ENCODE results near the gene ADCYAP1R1.

Gene ADCYAP1R1

GRCh38 chr7:31067491-31067890, 15.4 kb downstream of the ADCYAP1R1 start:
- no peaks in the 10 kb centered on the region for H3K4me1 Mint-ChIP-seq (ENCODE audit: low read depth)
- DNase-seq (ENCODE audit: low spot score): no peak
- H3K36me3 Mint-ChIP-seq (ENCODE audit: low read depth): no peaks in the 10 kb centered on the region
- H3K9me3 Mint-ChIP-seq: no peaks in the 10 kb centered on the region
- H3K4me3 Mint-ChIP-seq: no peak overlapping the region
- no peak overlapping the region for H3K27ac Mint-ChIP-seq
- no peaks in the 10 kb centered on the region for H3K27me3 Mint-ChIP-seq (ENCODE audit: low read depth)

GRCh38 chr7:31068006-31068675, 16.0 kb downstream of the ADCYAP1R1 start:
- H3K4me3 Mint-ChIP-seq: no peak overlapping the region
- no peak for DNase-seq (ENCODE audit: low spot score)
- H3K4me1 Mint-ChIP-seq (ENCODE audit: low read depth): no peaks in the 10 kb centered on the region
- no peak overlapping the region for H3K27ac Mint-ChIP-seq
- H3K9me3 Mint-ChIP-seq: no peaks in the 10 kb centered on the region
- H3K27me3 Mint-ChIP-seq (ENCODE audit: low read depth): no peaks in the 10 kb centered on the region
- H3K36me3 Mint-ChIP-seq (ENCODE audit: low read depth): no peaks in the 10 kb centered on the region

GRCh38 chr7:31069860-31070555, 17.9 kb downstream of the ADCYAP1R1 start:
- H3K4me1 Mint-ChIP-seq (ENCODE audit: low read depth): no peaks in the 10 kb centered on the region
- H3K27me3 Mint-ChIP-seq (ENCODE audit: low read depth): no peaks in the 10 kb centered on the region
- H3K4me3 Mint-ChIP-seq: no peak overlapping the region
- H3K9me3 Mint-ChIP-seq: no peaks in the 10 kb centered on the region
- H3K27ac Mint-ChIP-seq: no peak overlapping the region
- H3K36me3 Mint-ChIP-seq (ENCODE audit: low read depth): no peaks in the 10 kb centered on the region
- DNase-seq (ENCODE audit: low spot score): no peak

GRCh38 chr7:31070991-31071644, 19.0 kb downstream of the ADCYAP1R1 start:
- Mint-ChIP-seq H3K27ac (no peak overlapping the region), H3K4me3 (no peak overlapping the region), H3K4me1 (ENCODE audit: low read depth) (no peaks in the 10 kb centered on the region), H3K27me3 (ENCODE audit: low read depth) (no peaks in the 10 kb centered on the region), H3K36me3 (ENCODE audit: low read depth) (no peaks in the 10 kb centered on the region), H3K9me3 (no peaks in the 10 kb centered on the region)
- DNase-seq (ENCODE audit: low spot score): no peak

GRCh38 chr7:31071645-31072029, 19.5 kb downstream of the ADCYAP1R1 start:
- H3K4me1 Mint-ChIP-seq (ENCODE audit: low read depth): no peaks in the 10 kb centered on the region

GRCh38 chr7:31073326-31074119, 21.4 kb downstream of the ADCYAP1R1 start:
- Mint-ChIP-seq H3K36me3 (ENCODE audit: low read depth) (no peaks in the 10 kb centered on the region), H3K27me3 (ENCODE audit: low read depth) (no peaks in the 10 kb centered on the region), H3K27ac (no peak overlapping the region), H3K4me3 (no peak overlapping the region), H3K4me1 (ENCODE audit: low read depth) (no peaks in the 10 kb centered on the region), H3K9me3 (no peaks in the 10 kb centered on the region)
- DNase-seq (ENCODE audit: low spot score): no peak

More at GRCh38 chr7:31071645-31072029, 19.5 kb downstream of the ADCYAP1R1 start:
- Mint-ChIP-seq H3K27me3 (ENCODE audit: low read depth) (no peaks in the 10 kb centered on the region), H3K36me3 (ENCODE audit: low read depth) (no peaks in the 10 kb centered on the region), H3K4me3 (no peak overlapping the region), H3K27ac (no peak overlapping the region), H3K9me3 (no peaks in the 10 kb centered on the region)
- DNase-seq (ENCODE audit: low spot score): no peak

- Mint-ChIP-seq H3K9me3 (no peaks in the 10 kb centered on the region), H3K4me3 (no peak overlapping the region), H3K36me3 (ENCODE audit: low read depth) (no peaks in the 10 kb centered on the region), H3K4me1 (ENCODE audit: low read depth) (no peaks in the 10 kb centered on the region), H3K27ac (no peak overlapping the region), H3K27me3 (ENCODE audit: low read depth) (no peaks in the 10 kb centered on the region)
- no peak for DNase-seq (ENCODE audit: low spot score)
These were observed 21.9 kb downstream of the ADCYAP1R1 start for GRCh38 chr7:31074120-31074383.

- H3K4me3 Mint-ChIP-seq: no peak overlapping the region
- DNase-seq (ENCODE audit: low spot score): no peak
- H3K27me3 Mint-ChIP-seq (ENCODE audit: low read depth): no peaks in the 10 kb centered on the region
- no peaks in the 10 kb centered on the region for H3K36me3 Mint-ChIP-seq (ENCODE audit: low read depth)
- no peaks in the 10 kb centered on the region for H3K4me1 Mint-ChIP-seq (ENCODE audit: low read depth)
- H3K27ac Mint-ChIP-seq: no peak overlapping the region
- no peaks in the 10 kb centered on the region for H3K9me3 Mint-ChIP-seq
These were observed 22.4 kb downstream of the ADCYAP1R1 start for GRCh38 chr7:31074403-31075085.

GRCh38 chr7:31075086-31075405, 22.9 kb downstream of the ADCYAP1R1 start:
- DNase-seq (ENCODE audit: low spot score): no peak
- no peak overlapping the region for H3K27ac Mint-ChIP-seq
- no peaks in the 10 kb centered on the region for H3K27me3 Mint-ChIP-seq (ENCODE audit: low read depth)
- H3K4me1 Mint-ChIP-seq (ENCODE audit: low read depth): no peaks in the 10 kb centered on the region
- no peak overlapping the region for H3K4me3 Mint-ChIP-seq
- no peaks in the 10 kb centered on the region for H3K36me3 Mint-ChIP-seq (ENCODE audit: low read depth)
- H3K9me3 Mint-ChIP-seq: no peaks in the 10 kb centered on the region

GRCh38 chr7:31076051-31076450, 23.9 kb downstream of the ADCYAP1R1 start:
- no peak overlapping the region for H3K27ac Mint-ChIP-seq
- H3K4me1 Mint-ChIP-seq (ENCODE audit: low read depth): no peaks in the 10 kb centered on the region
- peaks cover 4% of the 10 kb centered on the region for H3K27me3 Mint-ChIP-seq (ENCODE audit: low read depth)
- H3K9me3 Mint-ChIP-seq: no peaks in the 10 kb centered on the region
- H3K36me3 Mint-ChIP-seq (ENCODE audit: low read depth): no peaks in the 10 kb centered on the region
- no peak for DNase-seq (ENCODE audit: low spot score)
- no peak overlapping the region for H3K4me3 Mint-ChIP-seq

GRCh38 chr7:31076641-31077310, 24.7 kb downstream of the ADCYAP1R1 start:
- Mint-ChIP-seq H3K27ac (no peak overlapping the region), H3K4me3 (no peak overlapping the region), H3K27me3 (ENCODE audit: low read depth) (peaks cover 7% of the 10 kb centered on the region), H3K4me1 (ENCODE audit: low read depth) (no peaks in the 10 kb centered on the region), H3K36me3 (ENCODE audit: low read depth) (no peaks in the 10 kb centered on the region), H3K9me3 (no peaks in the 10 kb centered on the region)
- DNase-seq (ENCODE audit: low spot score): no peak

- H3K27me3 Mint-ChIP-seq (ENCODE audit: low read depth): peaks cover 8% of the 10 kb centered on the region
- no peaks in the 10 kb centered on the region for H3K9me3 Mint-ChIP-seq
- H3K27ac Mint-ChIP-seq: no peak overlapping the region
- H3K4me3 Mint-ChIP-seq: no peak overlapping the region
- DNase-seq (ENCODE audit: low spot score): no peak
- H3K4me1 Mint-ChIP-seq (ENCODE audit: low read depth): no peaks in the 10 kb centered on the region
- H3K36me3 Mint-ChIP-seq (ENCODE audit: low read depth): no peaks in the 10 kb centered on the region
These were observed 25.6 kb downstream of the ADCYAP1R1 start for GRCh38 chr7:31077484-31078362.

Data from T-helper 2 cell treated with Interferon-gamma antibody and Interleukin-4, amounts not matched to agents 5 μg/mL and 100 μg/mL, for 36 hours (primary cell).